ENCODE results near the gene CTSL.

The CTSL gene

DNA sequence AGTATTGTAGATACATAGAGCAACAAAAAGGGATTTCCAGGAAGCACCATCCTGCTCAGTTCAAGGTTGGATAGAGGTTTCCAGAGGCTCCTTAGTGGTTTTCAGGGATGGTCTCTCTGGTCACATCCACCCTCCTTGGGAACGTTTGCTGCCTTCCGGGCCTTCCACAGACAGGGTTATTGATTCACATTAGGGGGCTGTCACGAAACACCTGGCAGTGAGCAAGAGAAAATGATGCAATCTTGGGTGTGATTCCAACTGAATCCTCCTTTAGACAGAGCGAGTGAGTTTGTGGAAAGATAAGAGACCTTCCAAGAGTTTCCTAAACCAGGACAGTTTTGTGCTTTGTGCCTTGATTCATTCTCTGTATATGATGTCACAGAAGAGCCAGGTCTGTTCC, 43.8 kb upstream of the CTSL start:
- in situ Hi-C loops (cut with MboI; ENCODE audit: low pct_unique_long_range_greater_than_20kb, low sequenced_read_pairs, unreplicated experiment) = no loop called here

GRCh38 chr9:87682618-87683017, 43.3 kb upstream of the CTSL start:
- DNase-seq (ENCODE audit: low spot score) = no peak
- in situ Hi-C loops (cut with MboI; ENCODE audit: low pct_unique_long_range_greater_than_20kb, low sequenced_read_pairs, unreplicated experiment) = no loop called here
- no peak for TF ChIP-seq CTCF (IDR thresholded peaks at IDR 0.05; ENCODE audit: extremely low read depth, insufficient read depth, missing control alignments)

More for the DNA sequence above, 43.8 kb upstream of the CTSL start:
- DNase-seq (ENCODE audit: low spot score) = no peak
- TF ChIP-seq CTCF (IDR thresholded peaks at IDR 0.05; ENCODE audit: extremely low read depth, insufficient read depth, missing control alignments) = no peak

DNA sequence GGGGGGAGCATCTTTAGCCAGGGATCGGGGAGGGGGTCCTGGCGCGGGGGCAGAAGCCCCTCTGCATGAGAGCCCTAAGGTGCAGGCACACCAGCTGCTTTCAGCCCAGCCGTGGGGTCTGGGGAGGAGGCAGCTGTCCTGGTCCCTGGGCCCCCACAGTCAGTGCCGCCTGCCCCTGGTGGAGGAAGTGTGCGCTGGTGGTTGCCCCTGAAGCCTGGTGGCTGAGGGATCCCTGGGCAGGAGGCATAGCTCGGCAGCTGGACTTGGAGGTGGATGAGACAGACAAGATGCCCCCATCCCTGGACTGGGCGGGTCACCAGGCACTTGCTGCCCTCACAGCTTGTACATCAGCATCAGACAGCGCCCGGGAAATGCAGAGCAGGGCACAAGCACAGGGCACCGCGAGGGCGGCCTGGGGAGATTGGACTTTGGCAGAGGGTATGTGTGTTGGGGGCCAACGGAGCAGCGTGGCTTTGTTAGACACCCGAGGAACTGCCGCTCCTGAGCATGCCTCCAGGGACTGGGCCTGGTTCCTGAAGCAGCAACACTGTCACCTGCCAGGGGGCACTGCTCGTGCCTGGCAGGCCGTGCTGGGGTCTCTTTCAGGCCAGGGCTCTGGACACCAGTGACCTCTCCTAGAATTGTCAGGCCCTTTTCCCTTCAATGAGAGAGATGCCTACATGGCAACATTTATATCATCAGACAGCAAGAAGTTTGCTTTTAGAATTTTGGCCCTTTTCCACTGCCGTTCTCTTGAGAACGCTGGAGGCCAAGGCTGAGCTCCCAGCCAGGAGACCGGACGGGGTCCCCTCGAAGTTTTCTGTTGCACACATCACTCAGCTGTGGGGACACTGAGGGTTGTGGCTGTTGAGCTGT, 41.9 kb upstream of the CTSL start:
- no peak for TF ChIP-seq CTCF (IDR thresholded peaks at IDR 0.05; ENCODE audit: extremely low read depth, insufficient read depth, missing control alignments)
- in situ Hi-C loops (cut with MboI; ENCODE audit: low pct_unique_long_range_greater_than_20kb, low sequenced_read_pairs, unreplicated experiment) = no loop called here
- no peak for DNase-seq (ENCODE audit: low spot score)

- in situ Hi-C loops (cut with MboI; ENCODE audit: low pct_unique_long_range_greater_than_20kb, low sequenced_read_pairs, unreplicated experiment) = no loop called here
- no peak for DNase-seq (ENCODE audit: low spot score)
- TF ChIP-seq CTCF (IDR thresholded peaks at IDR 0.05; ENCODE audit: extremely low read depth, insufficient read depth, missing control alignments) = no peak
These were observed 41.2 kb upstream of the CTSL start for GRCh38 chr9:87684627-87685219.

- DNase-seq (ENCODE audit: low spot score) = no peak
- TF ChIP-seq CTCF (IDR thresholded peaks at IDR 0.05; ENCODE audit: extremely low read depth, insufficient read depth, missing control alignments) = no peak
- in situ Hi-C loops (cut with MboI; ENCODE audit: low pct_unique_long_range_greater_than_20kb, low sequenced_read_pairs, unreplicated experiment) = no loop called here
These were observed 40.5 kb upstream of the CTSL start for GRCh38 chr9:87685441-87685840.

GRCh38 chr9:87685871-87686519, 39.9 kb upstream of the CTSL start:
- TF ChIP-seq CTCF (IDR thresholded peaks at IDR 0.05; ENCODE audit: extremely low read depth, insufficient read depth, missing control alignments) = no peak
- in situ Hi-C loops (cut with MboI; ENCODE audit: low pct_unique_long_range_greater_than_20kb, low sequenced_read_pairs, unreplicated experiment) = no loop called here
- DNase-seq (ENCODE audit: low spot score) = no peak

Measured in GM13977 (cell line).